Stimulated activated CD4-positive, alpha-beta T cell treated with anti-CD3 and anti-CD28 coated beads, Interleukin-12 subunit alpha, Interleukin-12 subunit beta, amount 100 ng/mL, for 4 hours (primary cell): ENCODE data around the gene MUC5AC.

ENCODE experiments used
- DNase-seq: peaks from one replicate; pipeline ENCODE4 v3.0.0-alpha.2; 2020

Gene MUC5AC

GRCh38 chr11:1229471-1230120 lies 71.8 kb downstream of the MUC5AC start:
- DNase-seq = no peak

GRCh38 chr11:1230121-1230455 lies 72.3 kb downstream of the MUC5AC start:
- DNase-seq = no peak

GRCh38 chr11:1230456-1231395 lies 73.0 kb downstream of the MUC5AC start:
- no peak for DNase-seq

GRCh38 chr11:1231396-1232020 lies 73.8 kb downstream of the MUC5AC start:
- no peak for DNase-seq

GRCh38 chr11:1232021-1232882 lies 74.5 kb downstream of the MUC5AC start:
- no peak for DNase-seq

GRCh38 chr11:1232883-1233321 lies 75.1 kb downstream of the MUC5AC start:
- no peak for DNase-seq

- DNase-seq = no peak
Observed at GRCh38 chr11:1233351-1234053, 75.7 kb downstream of the MUC5AC start.

- no peak for DNase-seq
Observed at GRCh38 chr11:1234054-1234720, 76.4 kb downstream of the MUC5AC start.

GRCh38 chr11:1234771-1235305 lies 77.1 kb downstream of the MUC5AC start:
- DNase-seq = no peak

GRCh38 chr11:1235306-1235900 lies 77.7 kb downstream of the MUC5AC start:
- no peak for DNase-seq

GRCh38 chr11:1235901-1236315 lies 78.2 kb downstream of the MUC5AC start:
- no peak for DNase-seq

GRCh38 chr11:1236316-1237127 lies 78.8 kb downstream of the MUC5AC start:
- DNase-seq = no peak

GRCh38 chr11:1237128-1237580 lies 79.4 kb downstream of the MUC5AC start:
- no peak for DNase-seq

GRCh38 chr11:1237851-1238250 lies 80.1 kb downstream of the MUC5AC start:
- no peak for DNase-seq

GRCh38 chr11:1238767-1239595 lies 81.2 kb downstream of the MUC5AC start:
- no peak for DNase-seq

- DNase-seq = no peak
Observed at GRCh38 chr11:1239596-1240205, 81.9 kb downstream of the MUC5AC start.

- DNase-seq = no peak
Observed at GRCh38 chr11:1240771-1241170, 83.0 kb downstream of the MUC5AC start.

GRCh38 chr11:1241706-1242105 lies 84.0 kb downstream of the MUC5AC start:
- DNase-seq = no peak
